HAP-1 (cell line): Measurements from ENCODE around the gene RANBP10.
"Not testable (repeated sequence)": the region's sequence is repeated elsewhere in the genome, so short reads cannot be mapped to it uniquely, and the experiment has no call there.

ENCODE experiments used
- DNase-seq, 2 experiments: peaks; one replicate each; pipeline ENCODE4 v3.0.0-alpha.2; 2016 to 2020; ENCODE audit warnings: low spot score in 2 of 2
- H3K27me3 ChIP-seq: fragments of 250-450 bp; sonication (Bioruptor Pico); 2 replicates; pipeline ENCODE4 v1.5.1; 2020; ENCODE audit warnings: low read depth, mild to moderate bottlenecking, moderate library complexity
- H3K36me3 ChIP-seq: fragments of 250-450 bp; sonication (Bioruptor Pico); replicated peaks from 2 replicates; pipeline ENCODE4 v1.5.1; 2020; ENCODE audit warnings: mild to moderate bottlenecking
- H3K4me1 ChIP-seq: fragments of 250-450 bp; sonication (Bioruptor Pico); 2 replicates; pipeline ENCODE4 v1.5.1; 2020; ENCODE audit warnings: mild to moderate bottlenecking
- H3K4me3 ChIP-seq: fragments of 250-450 bp; sonication (Bioruptor Pico); 2 replicates; pipeline ENCODE4 v1.5.1; 2020; ENCODE audit warnings: mild to moderate bottlenecking, moderate library complexity
- H3K9me3 ChIP-seq: fragments of 250-450 bp; sonication (Bioruptor Pico); 2 replicates; pipeline ENCODE4 v1.5.1; 2020; ENCODE audit warnings: mild to moderate bottlenecking, moderate library complexity
- in situ Hi-C: fragments of 300-500 bp; cut with MboI; formaldehyde crosslinking; loops from 3 replicates; pipeline ENCODE4 v1.14.3; 2020; ENCODE audit warnings: low sequenced_read_pairs, inconsistent platforms, mixed read lengths

Gene RANBP10

DNA sequence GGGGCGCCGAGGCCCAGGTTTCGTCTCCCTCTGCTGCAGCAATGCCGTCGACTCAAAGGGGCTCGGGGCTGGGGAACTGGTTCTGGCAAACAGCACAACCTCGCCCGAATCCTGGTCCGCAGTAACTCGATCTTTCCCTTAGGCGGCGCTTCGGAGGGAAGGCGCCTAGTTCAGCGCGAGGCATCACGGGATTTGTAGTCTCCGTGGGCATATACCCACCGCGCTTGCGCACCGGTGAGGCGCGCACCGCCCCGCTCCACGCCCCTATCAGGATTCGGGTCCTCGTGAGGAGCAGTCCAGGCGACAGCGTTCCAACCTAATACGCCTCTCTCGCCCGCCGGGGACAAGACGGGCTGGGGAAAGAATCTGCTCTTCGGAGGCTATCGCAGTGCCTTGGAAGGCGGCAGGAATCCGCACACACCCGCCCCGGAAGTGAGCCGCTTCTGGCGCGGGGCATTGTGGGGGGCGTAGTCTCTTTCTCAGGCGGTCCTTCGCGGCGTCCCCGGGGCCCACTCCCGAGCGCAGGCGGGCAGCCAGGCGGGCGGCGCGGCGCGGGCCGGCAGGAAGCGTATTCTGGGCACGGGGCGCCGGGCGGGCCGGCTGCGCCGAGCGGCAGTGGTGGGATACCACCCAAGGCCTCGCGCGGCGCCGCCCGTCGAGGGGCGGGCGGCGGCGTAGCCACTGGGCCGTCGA, 35.6 kb upstream of the RANBP10 start, which contains the start of gene THAP11:
Gene THAP11, plus strand, starts transcription at position 505 of the 693 bp plus-strand sequence. CDS start 235 bp downstream, outside the sequence.
- in situ Hi-C loops: no loop called here
- Histone ChIP-seq H3K9me3 (no peaks in the 10 kb centered on the region), H3K4me1 (peaks cover 38% of the 10 kb centered on the region), H3K27me3 (no peaks in the 10 kb centered on the region), H3K36me3 (peaks cover 7% of the 10 kb centered on the region; the same call in 1 of the 2 replicates), H3K4me3 (peak within 1 kb of the TSS; percentile 89)
- DNase-seq: peak; percentile 95 to 97

DNA sequence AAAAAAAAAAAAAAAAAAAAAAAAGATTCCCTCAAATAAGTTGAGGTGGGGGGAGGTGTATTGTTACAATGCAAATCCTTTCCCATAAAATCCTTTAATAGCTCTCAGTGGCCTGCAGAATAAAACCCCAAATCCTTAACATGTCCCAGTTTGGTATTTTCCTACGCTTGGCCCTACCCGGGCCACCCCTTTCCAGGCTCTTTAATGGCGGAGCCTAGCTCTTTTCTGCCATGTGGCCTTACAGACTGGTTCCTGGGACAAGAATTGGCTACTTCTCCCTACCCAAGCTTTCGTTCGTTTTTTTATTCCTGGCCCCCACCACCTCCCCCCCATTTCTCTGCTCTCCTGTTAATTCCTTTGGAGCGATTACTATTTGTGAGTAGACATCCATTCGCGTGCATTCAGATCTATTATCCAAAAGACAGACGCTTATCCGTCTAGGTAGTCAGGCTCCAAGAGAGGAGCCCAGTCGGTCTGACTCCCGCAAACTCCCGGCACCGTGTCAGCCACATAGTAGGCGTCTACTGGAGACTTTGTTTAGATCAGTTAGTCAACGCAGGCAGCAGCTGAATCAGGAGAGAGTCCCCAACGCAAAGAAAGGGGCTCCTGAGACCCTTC, 34.9 kb upstream of the RANBP10 start:
- Histone ChIP-seq H3K4me3 (peak overlapping the region; percentile 89), H3K9me3 (no peaks in the 10 kb centered on the region), H3K4me1 (peaks cover 38% of the 10 kb centered on the region), H3K36me3 (peaks cover 7% of the 10 kb centered on the region; the same call in 1 of the 2 replicates), H3K27me3 (no peaks in the 10 kb centered on the region)
- in situ Hi-C loops: no loop called here
- DNase-seq: peak; percentile 65 to 93

DNA sequence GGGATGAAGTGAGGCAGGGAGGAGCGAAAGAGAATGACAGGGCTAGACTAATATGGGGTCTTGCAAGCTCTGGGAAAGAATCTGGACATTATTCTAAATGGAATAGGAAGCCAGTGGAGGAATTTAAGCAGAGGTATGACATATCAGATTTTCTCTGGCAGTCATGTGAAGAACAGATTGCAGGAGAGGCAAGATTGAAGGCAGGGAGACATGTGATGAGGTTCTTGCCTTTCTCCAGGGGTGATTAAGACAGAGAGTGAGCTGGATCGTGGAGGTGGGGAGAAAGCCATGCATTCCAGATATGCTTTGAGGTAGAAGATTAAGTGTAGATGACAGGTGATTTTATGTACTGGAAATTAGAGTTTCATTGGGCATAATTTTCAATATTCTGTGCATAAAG, 31.5 kb upstream of the RANBP10 start:
- Histone ChIP-seq H3K4me1 (peaks cover 16% of the 10 kb centered on the region), H3K27me3 (no peaks in the 10 kb centered on the region), H3K4me3 (no peak overlapping the region), H3K36me3 (no peaks in the 10 kb centered on the region), H3K9me3 (no peaks in the 10 kb centered on the region)
- in situ Hi-C loops: no loop called here
- DNase-seq: no peak

DNA sequence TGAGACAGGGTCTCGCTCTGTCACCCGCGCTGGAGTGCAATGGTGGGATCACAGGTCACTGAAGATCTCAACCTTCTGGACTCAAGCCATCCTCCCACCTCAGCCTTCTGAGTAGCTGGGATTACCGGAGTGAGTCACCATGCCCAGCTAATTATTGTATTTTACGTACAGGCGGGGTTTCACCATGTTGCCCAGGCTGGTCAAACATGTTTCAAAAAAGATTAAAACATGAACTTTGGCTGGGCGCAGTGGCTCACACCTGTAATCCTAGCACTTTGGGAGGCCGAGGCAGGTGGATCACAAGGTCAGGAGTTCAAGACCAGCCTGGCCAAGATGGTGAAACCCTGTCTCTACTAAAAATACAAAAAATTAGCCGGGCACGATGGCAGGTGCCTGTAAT, 30.8 kb upstream of the RANBP10 start:
- H3K36me3 ChIP-seq, H3K9me3 ChIP-seq, DNase-seq, H3K27me3 ChIP-seq, in situ Hi-C loops, H3K4me3 ChIP-seq: not testable (repeated sequence)
- peaks cover 19% of the 10 kb centered on the region for H3K4me1 ChIP-seq

DNA sequence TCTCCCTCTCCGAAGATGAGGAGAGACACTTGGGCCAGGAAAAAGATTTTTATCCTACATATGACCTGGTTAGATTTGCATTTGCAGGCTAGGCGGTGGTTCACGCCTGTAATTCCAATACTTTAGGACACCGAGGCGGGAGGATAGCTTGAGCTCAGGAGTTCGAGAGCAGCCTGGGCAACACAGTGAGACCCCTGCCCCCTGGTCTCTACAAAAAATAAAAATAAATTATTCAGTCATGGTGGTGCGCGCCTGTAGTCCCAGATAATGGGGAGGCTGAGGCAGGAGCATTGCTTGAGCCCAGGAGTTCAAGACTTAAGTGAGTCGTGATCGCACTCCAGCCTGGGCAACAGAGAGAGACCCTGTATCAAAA, 27.9 kb upstream of the RANBP10 start:
- Histone ChIP-seq H3K36me3 (peaks cover 31% of the 10 kb centered on the region), H3K4me1 (peaks cover 8% of the 10 kb centered on the region; the same call in 1 of the 2 replicates), H3K9me3 (no peaks in the 10 kb centered on the region), H3K4me3 (peak overlapping the region; percentile 84), H3K27me3 (no peaks in the 10 kb centered on the region)
- no peak for DNase-seq
- in situ Hi-C loops: no loop called here

DNA sequence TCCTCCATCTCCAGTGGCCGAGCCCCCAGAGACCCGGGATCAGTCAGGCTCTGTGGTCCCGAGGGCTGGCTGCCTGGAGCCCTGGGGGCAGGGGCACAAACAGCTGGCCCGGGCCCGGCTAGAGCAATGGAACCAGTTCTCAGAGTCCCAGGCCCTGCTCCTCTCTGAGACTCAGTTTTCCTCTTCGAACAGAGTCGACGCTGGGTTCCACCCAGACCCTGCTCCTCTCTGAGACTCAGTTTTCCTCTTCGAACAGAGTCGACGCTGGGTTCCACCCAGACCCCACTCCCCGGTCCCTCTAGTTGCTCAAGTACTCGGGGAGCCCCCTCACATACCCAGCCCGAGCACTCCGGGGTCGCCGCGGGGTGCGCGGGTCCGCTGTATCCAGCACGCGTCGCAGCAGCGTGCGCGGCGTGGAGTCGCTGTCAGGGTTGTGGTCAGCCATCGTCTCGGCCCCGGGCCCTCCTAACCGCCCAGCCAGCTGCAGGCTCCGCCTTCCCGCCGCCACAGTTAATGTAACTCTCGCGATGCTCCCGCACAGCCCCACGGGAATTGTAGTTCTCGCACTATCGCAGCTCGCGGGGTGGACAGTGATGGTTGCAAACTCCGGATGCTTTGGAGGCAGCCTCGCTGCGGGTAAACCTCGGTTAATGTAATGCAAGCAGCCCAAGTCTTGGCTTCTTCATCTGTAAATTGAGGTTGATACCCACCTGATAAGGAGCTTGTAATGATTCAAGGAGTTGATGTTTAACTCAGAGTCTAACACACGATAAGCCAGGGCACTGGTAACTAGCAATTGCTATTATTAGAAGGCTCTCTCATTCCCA, 27.3 kb upstream of the RANBP10 start:
- H3K4me3 ChIP-seq: peak overlapping the region; percentile 84
- peak; percentile 91 to 97 for DNase-seq
- no peaks in the 10 kb centered on the region for H3K27me3 ChIP-seq
- H3K36me3 ChIP-seq: peaks cover 37% of the 10 kb centered on the region
- in situ Hi-C loops: no loop called here
- peaks cover 8% of the 10 kb centered on the region; the same call in 1 of the 2 replicates for H3K4me1 ChIP-seq
- H3K9me3 ChIP-seq: no peaks in the 10 kb centered on the region

DNA sequence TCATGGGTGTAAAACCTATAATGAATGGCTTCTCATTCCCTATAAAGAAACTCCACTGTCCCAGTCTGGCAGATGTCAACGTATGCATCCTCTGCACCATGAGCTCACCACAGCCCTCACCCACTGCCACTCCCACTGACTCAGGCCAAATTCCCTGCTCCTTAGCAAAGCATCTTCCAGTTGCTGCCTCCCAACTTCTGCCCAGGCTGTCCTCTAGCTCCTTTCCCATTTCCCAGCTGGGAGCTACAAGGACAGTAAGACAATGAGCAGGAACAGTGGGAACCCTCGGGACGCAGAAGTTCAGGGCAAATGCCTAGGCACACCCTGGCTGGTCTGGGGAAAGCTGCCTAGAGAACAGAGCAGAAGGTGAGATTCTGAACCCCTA, 26.7 kb upstream of the RANBP10 start:
- no peaks in the 10 kb centered on the region for H3K9me3 ChIP-seq
- in situ Hi-C loops: no loop called here
- no peaks in the 10 kb centered on the region for H3K27me3 ChIP-seq
- peak overlapping the region; percentile 84 for H3K4me3 ChIP-seq
- DNase-seq: peak in 1 of 2 experiments; percentile 32
- H3K36me3 ChIP-seq: peaks cover 42% of the 10 kb centered on the region
- peaks cover 8% of the 10 kb centered on the region; the same call in 1 of the 2 replicates for H3K4me1 ChIP-seq

DNA sequence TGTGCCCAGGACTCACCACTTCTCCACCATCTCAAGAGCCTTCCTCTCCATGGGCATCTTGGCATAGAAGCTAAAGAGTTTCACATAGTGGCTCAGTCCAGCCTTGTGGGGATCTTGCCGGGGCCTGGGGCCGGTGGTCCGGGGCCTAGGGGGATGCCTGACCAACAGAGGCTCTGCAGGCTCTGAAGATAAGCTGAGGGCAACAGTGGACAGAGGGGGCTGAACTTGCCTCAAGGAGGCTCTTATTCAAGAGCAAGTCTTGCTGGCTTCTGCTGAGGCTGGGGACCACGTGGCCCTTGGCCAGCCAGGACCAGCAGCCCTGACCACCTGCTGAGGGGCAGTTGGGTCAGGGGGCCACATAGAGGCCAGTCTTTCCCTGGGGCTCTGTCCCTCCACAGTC, 22.3 kb upstream of the RANBP10 start:
- DNase-seq: no peak
- no peaks in the 10 kb centered on the region for H3K27me3 ChIP-seq
- in situ Hi-C loops: no loop called here
- no peaks in the 10 kb centered on the region for H3K9me3 ChIP-seq
- H3K36me3 ChIP-seq: peaks cover 61% of the 10 kb centered on the region
- H3K4me3 ChIP-seq: no peak overlapping the region
- peaks cover 5% of the 10 kb centered on the region; the same call in 1 of the 2 replicates for H3K4me1 ChIP-seq

DNA sequence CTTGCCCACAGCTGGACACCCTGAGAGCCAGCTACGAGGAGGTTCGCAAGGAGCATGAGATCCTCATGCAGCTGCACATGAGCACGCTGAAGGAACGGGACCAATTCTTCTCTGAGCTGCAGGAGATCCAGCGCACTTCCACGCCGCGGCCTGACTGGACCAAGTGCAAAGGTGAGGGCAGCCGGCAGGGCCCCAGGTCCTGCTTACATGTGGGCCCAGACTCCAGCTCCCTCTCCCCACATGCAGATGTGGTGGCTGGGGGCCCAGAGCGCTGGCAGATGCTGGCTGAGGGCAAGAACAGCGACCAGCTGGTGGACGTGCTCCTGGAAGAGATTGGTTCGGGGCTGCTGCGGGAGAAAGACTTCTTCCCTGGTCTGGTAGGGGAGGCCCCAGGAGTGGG, 19.5 kb upstream of the RANBP10 start:
- DNase-seq: no peak
- Histone ChIP-seq H3K36me3 (peaks cover 47% of the 10 kb centered on the region), H3K9me3 (no peaks in the 10 kb centered on the region), H3K27me3 (no peaks in the 10 kb centered on the region), H3K4me1 (no peaks in the 10 kb centered on the region), H3K4me3 (no peak overlapping the region)
- in situ Hi-C loops: no loop called here

DNA sequence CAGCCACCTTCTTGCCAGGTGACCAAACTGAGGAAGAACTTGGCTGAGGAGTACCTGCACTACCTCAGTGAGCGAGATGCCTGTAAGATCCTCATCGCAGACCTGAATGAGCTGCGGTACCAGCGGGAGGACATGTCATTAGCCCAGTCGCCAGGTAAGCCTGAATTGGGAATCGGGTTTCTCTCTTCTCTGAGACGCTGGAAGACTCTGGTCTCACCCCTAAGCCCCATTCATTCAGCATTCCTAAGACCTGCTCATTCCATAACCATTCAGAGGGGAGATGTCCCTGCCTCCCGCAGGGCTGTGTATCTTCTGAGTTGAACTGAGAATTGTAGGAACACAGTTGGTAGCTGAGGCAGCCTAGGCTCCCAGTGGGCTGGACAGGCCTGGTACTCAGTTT, 18.8 kb upstream of the RANBP10 start:
- no peaks in the 10 kb centered on the region for H3K27me3 ChIP-seq
- no peak for DNase-seq
- peaks cover 39% of the 10 kb centered on the region for H3K36me3 ChIP-seq
- H3K9me3 ChIP-seq: no peaks in the 10 kb centered on the region
- in situ Hi-C loops: no loop called here
- no peak overlapping the region for H3K4me3 ChIP-seq
- no peaks in the 10 kb centered on the region for H3K4me1 ChIP-seq

DNA sequence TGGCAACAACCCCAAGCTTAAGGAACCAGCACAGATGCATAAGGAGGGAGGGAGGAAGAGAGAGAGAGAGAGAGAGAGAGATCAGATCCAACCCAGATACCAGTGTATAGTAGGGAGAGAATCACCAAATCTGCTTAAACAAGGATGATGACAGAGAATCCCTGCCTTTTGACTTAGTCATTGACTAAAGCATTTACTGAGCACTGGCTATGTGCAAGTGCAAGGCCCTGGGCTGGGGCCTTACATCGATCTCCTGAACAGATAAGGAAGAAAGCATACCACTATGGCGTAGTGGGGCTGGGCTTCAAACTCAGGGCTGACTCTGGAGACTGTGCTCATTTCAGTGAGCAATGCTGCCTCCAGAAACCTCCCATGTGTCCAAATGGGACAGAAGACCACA, 16.2 kb upstream of the RANBP10 start:
- no peaks in the 10 kb centered on the region for H3K27me3 ChIP-seq
- H3K36me3 ChIP-seq: peaks cover 15% of the 10 kb centered on the region; the same call in 1 of the 2 replicates
- no peaks in the 10 kb centered on the region for H3K4me1 ChIP-seq
- no peak overlapping the region for H3K4me3 ChIP-seq
- in situ Hi-C loops: no loop called here
- no peaks in the 10 kb centered on the region for H3K9me3 ChIP-seq
- no peak for DNase-seq

DNA sequence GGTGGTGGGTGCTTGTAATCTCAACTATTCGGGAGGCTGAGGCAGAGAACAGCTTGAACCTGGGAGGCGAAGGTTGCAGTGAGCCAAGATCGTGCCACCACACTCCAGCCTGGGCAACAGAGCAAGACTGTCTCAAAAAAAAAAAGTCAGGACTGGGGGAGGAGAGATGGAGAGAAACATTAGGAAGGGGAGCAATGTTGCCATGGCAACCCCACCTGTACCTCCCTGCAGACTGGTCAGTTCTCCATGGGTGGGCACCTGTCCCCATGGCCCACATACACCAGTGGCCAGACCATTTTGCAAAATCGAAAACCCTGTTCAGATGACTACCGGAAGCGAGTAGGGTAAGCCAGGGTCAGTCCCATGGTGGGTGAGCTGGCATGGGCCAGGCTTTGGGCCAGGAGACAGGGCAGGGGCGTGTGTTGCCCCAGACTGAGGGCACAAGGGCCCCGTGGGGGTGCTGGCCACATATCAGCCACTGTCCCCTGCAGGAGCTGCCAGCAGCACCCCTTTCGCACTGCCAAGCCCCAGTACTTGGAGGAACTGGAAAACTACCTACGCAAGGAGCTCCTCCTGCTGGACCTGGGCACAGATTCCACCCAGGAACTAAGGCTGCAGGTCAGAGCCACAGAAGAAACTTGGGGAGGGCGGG, 14.4 kb upstream of the RANBP10 start:
- H3K36me3 ChIP-seq: no peaks in the 10 kb centered on the region
- DNase-seq: no peak
- no peaks in the 10 kb centered on the region for H3K9me3 ChIP-seq
- no peak overlapping the region for H3K4me3 ChIP-seq
- no peaks in the 10 kb centered on the region for H3K27me3 ChIP-seq
- in situ Hi-C loops: no loop called here
- H3K4me1 ChIP-seq: no peaks in the 10 kb centered on the region

DNA sequence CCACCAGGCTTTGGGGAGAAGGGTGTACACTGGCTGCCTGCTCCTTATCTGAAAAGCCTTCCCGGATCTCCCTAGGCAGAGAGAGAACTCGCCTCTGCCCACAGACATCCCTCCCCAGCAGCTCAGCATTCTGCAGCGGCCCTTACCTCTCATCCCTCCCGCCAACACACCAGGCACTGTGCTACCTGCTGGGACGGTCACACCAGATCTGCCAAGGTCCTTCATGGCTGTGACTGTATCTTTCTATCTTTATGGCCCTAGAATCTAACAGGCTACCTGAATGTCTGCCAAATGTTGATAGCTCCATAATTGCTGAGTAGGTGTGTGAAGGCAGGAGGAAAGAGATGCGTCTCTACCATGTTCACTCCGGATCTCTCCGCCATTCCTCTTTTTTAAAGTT, 8.2 kb upstream of the RANBP10 start:
- DNase-seq: no peak
- in situ Hi-C loops: no loop called here

More for the DNA sequence above, 8.2 kb upstream of the RANBP10 start:
- no peaks in the 10 kb centered on the region for H3K9me3 ChIP-seq
- no peak overlapping the region for H3K4me3 ChIP-seq
- no peaks in the 10 kb centered on the region for H3K4me1 ChIP-seq
- H3K27me3 ChIP-seq: no peaks in the 10 kb centered on the region
- no peaks in the 10 kb centered on the region for H3K36me3 ChIP-seq
